HepG2 (cell line): ENCODE results near the gene RAD9A. TPM values are rescaled to one million over a fixed set of nuclear protein-coding genes. Genes with fewer than 3 reads are reported as not detected.

Experiments used
- ATAC-seq: fragments of 200-7000 bp; cut with Tn5 transposase; 3 replicates; pipeline ENCODE4 v1.9.1; 2020; ENCODE audit warnings: mild to moderate bottlenecking, moderate library complexity
- BruUV-seq: library from RNA; stranded (reverse); fragments of 400-500 nt; replicated peaks from 2 replicates; lab custom pipeline; 2021; lab: Mats Ljungman, UMichigan
- CTCF ChIA-PET: fragments of 300-600 bp; formaldehyde crosslinking; extraction: SDS; loops from one replicate; lab custom pipeline; 2021; ENCODE audit warnings: low total read pairs, inconsistent platforms, low intra/inter-chr PET ratio; lab: Yijun Ruan, JAX
- POLR2A ChIA-PET: fragments of 350-600 bp; sonication (Branson Sonifier 250); formaldehyde crosslinking; loops from one replicate; lab custom pipeline; 2020; ENCODE audit warnings: antibody characterized with exemption, inconsistent platforms; lab: Yijun Ruan, JAX
- DNase-seq: peaks from one replicate; pipeline ENCODE4 v3.0.0-alpha.2; 2015; ENCODE audit warnings: low spot score
- FAIRE-seq: peaks from 3 replicates; lab custom pipeline; 2011; peaks lifted over from hg19 to GRCh38; lab: Jason Lieb, UNC
- H2AFZ ChIP-seq: one replicate; pipeline ENCODE4 v1.6.1; 2011; ENCODE audit warnings: low read length, inconsistent platforms
- H3K27ac ChIP-seq: fragments of 300-600 bp; 3 replicates; pipeline ENCODE4 v1.8.0; 2011; ENCODE audit warnings: mixed run types, mild to moderate bottlenecking, mixed read lengths, low read length, inconsistent platforms; ENCODE audit not compliant: insufficient read depth; ENCODE audit errors: extremely low read length
- H3K27me3 ChIP-seq, 2 experiments: fragments of 200-600 bp in 1 of 2; 2 replicates in 1 of 2; 3 replicates in 1 of 2; pipeline versions ENCODE4 v1.6.0 to v1.8.0; 2011; ENCODE audit warnings: low read length in 2 of 2, mild to moderate bottlenecking in 2 of 2, moderate library complexity in 2 of 2, inconsistent platforms in 1 of 2; ENCODE audit not compliant: insufficient read depth in 2 of 2, control insufficient read depth in 1 of 2
- H3K36me3 ChIP-seq, 2 experiments: fragments of 200-600 bp in 1 of 2; replicated peaks in 1 of 2; 2 replicates in 1 of 2; 3 replicates in 1 of 2; pipeline versions ENCODE4 v1.5.1 to v1.8.0; 2011; ENCODE audit warnings: low read length in 2 of 2, inconsistent platforms in 1 of 2; ENCODE audit not compliant: insufficient read depth in 2 of 2, control insufficient read depth in 1 of 2
- H3K4me1 ChIP-seq: 2 replicates; pipeline ENCODE4 v1.5.1; 2012; ENCODE audit warnings: low read length, inconsistent platforms; ENCODE audit not compliant: insufficient read depth
- H3K4me2 ChIP-seq: 2 replicates; pipeline ENCODE4 v1.6.0; 2011; ENCODE audit warnings: low read depth, low read length, inconsistent platforms
- H3K4me3 ChIP-seq, 3 experiments: fragments of 200-600 bp in 1 of 3; sonication (generic), shearing (Covaris generic) in 1 of 3; replicated peaks in 1 of 3; 2 replicates each; pipeline ENCODE4 v1.5.1; 2011 to 2016; ENCODE audit warnings: low read length in 3 of 3, inconsistent platforms in 2 of 3, low read depth in 2 of 3, mild to moderate bottlenecking in 2 of 3, control low read depth in 1 of 3, mixed read lengths in 1 of 3; ENCODE audit not compliant: insufficient read depth in 1 of 3
- H3K79me2 ChIP-seq: one replicate; pipeline ENCODE4 v1.6.1; 2011; ENCODE audit warnings: low read length, inconsistent platforms; ENCODE audit not compliant: insufficient read depth
- H3K9ac ChIP-seq: 2 replicates; pipeline ENCODE4 v1.6.0; 2011; ENCODE audit warnings: mild to moderate bottlenecking, low read depth, low read length, inconsistent platforms; ENCODE audit not compliant: insufficient read depth
- H3K9me3 ChIP-seq: 2 replicates; pipeline ENCODE4 v1.5.1; 2012; ENCODE audit warnings: mild to moderate bottlenecking, low read length
- H4K20me1 ChIP-seq: 2 replicates; pipeline ENCODE4 v1.6.0; 2011; ENCODE audit warnings: inconsistent platforms, mild to moderate bottlenecking, low read length, moderate library complexity; ENCODE audit not compliant: insufficient read depth
- ARID4A ChIP-seq: sonication (generic); formaldehyde crosslinking; IDR thresholded peaks from 2 replicates; pipeline ENCODE4 v1.5.0; 2020; ENCODE audit warnings: mild to moderate bottlenecking, missing genetic modification reagents, borderline replicate concordance
- CTCF ChIP-seq: sonication (generic); formaldehyde crosslinking; IDR thresholded peaks from 2 replicates; pipeline ENCODE4 v1.5.0; 2020; ENCODE audit warnings: mild to moderate bottlenecking, missing genetic modification reagents, moderate library complexity
- FOXA3 ChIP-seq: IDR thresholded peaks from 2 replicates; pipeline ENCODE4 v1.6.1; 2016; ENCODE audit warnings: missing genetic modification reagents, missing compliant biosample characterization
- NFE2 ChIP-seq: sonication (generic); formaldehyde crosslinking; IDR thresholded peaks from 2 replicates; pipeline ENCODE4 v1.4.0; 2020; ENCODE audit warnings: missing genetic modification reagents
- NONO ChIP-seq, 2 experiments: fragments of 450-650 bp in 1 of 2; sonication (generic) in 1 of 2; formaldehyde crosslinking in 1 of 2; IDR thresholded peaks in 1 of 2; conservative IDR thresholded peaks in 1 of 2; 2 replicates each; pipeline versions ENCODE4 v1.6.1 to v1.8.0; 2017 to 2022; ENCODE audit warnings: mild to moderate bottlenecking in 1 of 2, missing genetic modification reagents in 1 of 2, moderate library complexity in 1 of 2
- POGK ChIP-seq: sonication (generic); formaldehyde crosslinking; conservative IDR thresholded peaks from 2 replicates; pipeline ENCODE4 v1.8.0; 2022; ENCODE audit warnings: mild to moderate bottlenecking, moderate library complexity, missing genetic modification reagents
- POLR2AphosphoS2 ChIP-seq: IDR thresholded peaks from 2 replicates; pipeline ENCODE4 v1.6.1; 2011; ENCODE audit warnings: low read depth, low read length, improper control_type of control experiment
- SRF ChIP-seq: IDR thresholded peaks from 2 replicates; pipeline ENCODE4 v1.6.1; 2011; ENCODE audit warnings: mild to moderate bottlenecking, low read depth, low read length, moderate library complexity
- STAG1 ChIP-seq: sonication (generic); formaldehyde crosslinking; IDR thresholded peaks from 2 replicates; pipeline ENCODE4 v1.4.0; 2020; ENCODE audit warnings: missing genetic modification reagents
- TARDBP ChIP-seq: sonication (generic); formaldehyde crosslinking; IDR thresholded peaks from 2 replicates; pipeline ENCODE4 v1.8.0; 2022; ENCODE audit warnings: mild to moderate bottlenecking, missing genetic modification reagents
- THAP11 ChIP-seq: IDR thresholded peaks from 2 replicates; pipeline ENCODE4 v1.6.1; 2016; ENCODE audit warnings: missing biosample characterization, missing genetic modification reagents
- TMF1 ChIP-seq: sonication (generic); formaldehyde crosslinking; IDR thresholded peaks from 2 replicates; pipeline ENCODE4 v1.8.1; 2022; ENCODE audit warnings: low read depth, missing genetic modification reagents
- XRCC5 ChIP-seq: fragments of 200-400 bp; formaldehyde crosslinking; optimal IDR thresholded peaks from 2 replicates; pipeline ENCODE3; 2017; ENCODE audit warnings: mild to moderate bottlenecking, low read length
- ZFX ChIP-seq: sonication (generic); formaldehyde crosslinking; IDR thresholded peaks from 2 replicates; pipeline ENCODE4 v1.4.0; 2020; ENCODE audit warnings: mild to moderate bottlenecking, low read depth, missing genetic modification reagents, moderate library complexity
- whole genome bisulfite sequencing: methylation state at CpG from one replicate; pipeline ENCODE4 v1.1.6; 2017; ENCODE audit warnings: low lambda C conversion rate; 5-methylcytosine and 5-hydroxymethylcytosine counted together
- in situ Hi-C: cut with HindIII; loops from 2 replicates; pipeline ENCODE4 v1.10.0; 2017; ENCODE audit warnings: low pct_unique_long_range_greater_than_20kb; ENCODE audit not compliant: extremely low pct_ligation_motif_present
- intact Hi-C: fragments of 100-400 bp; cut with micrococcal nuclease; formaldehyde crosslinking; loops from one replicate; pipeline ENCODE4 v1.10.0; 2022; ENCODE audit not compliant: unreplicated experiment
- polyA plus RNA-seq, 8 experiments: library from polyadenylated mRNA; depleted of rRNA in 3 of 8; stranded (reverse) in 7 of 8; unstranded in 1 of 8; fragments of >200 nt; fragmentation: Illumina TruSeq in 4 of 8; extraction: Trizol in 4 of 8; gene quantifications; 2 replicates each; pipeline versions ENCODE4 v1.2.1 to v1.2.3, GENCODE V29; 2011 to 2016; ENCODE audit warnings: low read depth in 4 of 8, missing spikeins in 1 of 8, mixed read lengths in 1 of 8; ENCODE audit not compliant: insufficient read depth in 1 of 8
- total RNA-seq, 5 experiments: library from RNA; depleted of rRNA; stranded (reverse); fragments of >200 nt; fragmentation: Illumina TruSeq; extraction: Trizol; gene quantifications; 2 replicates each; pipeline ENCODE4 v1.2.3, GENCODE V29; 2016; ENCODE audit warnings: low read depth in 1 of 5

Gene RAD9A
- total and polyA plus RNA-seq, 2 of the 13 experiments (the other 11 are each of a cell fraction or from before 2014, with no cell fraction given), result 10.1 to 15.7 TPM

DNA sequence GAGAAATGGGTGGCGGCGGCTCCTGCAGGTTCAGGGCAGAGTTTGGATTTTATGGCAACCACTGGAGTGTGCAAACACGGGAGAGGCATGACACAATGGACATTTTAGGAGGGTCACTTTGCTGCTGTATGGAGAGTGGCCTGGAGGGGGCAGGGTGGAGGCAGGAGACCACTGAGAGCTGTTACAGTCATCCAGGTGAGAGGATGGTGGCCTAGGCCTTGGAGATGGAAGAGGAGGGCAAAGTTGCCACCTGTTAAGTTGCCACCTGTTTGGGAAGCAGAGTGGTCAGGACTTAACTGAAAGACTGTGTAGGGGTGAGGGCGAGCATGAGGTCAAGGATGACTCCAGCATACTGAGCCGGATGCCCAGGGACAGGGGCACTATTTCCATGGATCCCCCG lies 2.3 kb upstream of the RAD9A start:
- peaks cover 10% of the 10 kb centered on the region for H3K79me2 ChIP-seq
- 39% methylated on average over 6 of the region's 6 CpGs for WGBS
- peaks cover 43% of the 10 kb centered on the region for H3K4me1 ChIP-seq
- no peak overlapping the region for H3K27ac ChIP-seq
- ChIA-PET POLR2A (interaction anchor here (0.9 to 1.3 kb wide), 4 partner anchors 12 to 93 kb away, joined by 3 to 9 read pairs (median 3); partner anchors contain the start of genes AIP, POLD4 and PPP1CA), CTCF (interaction anchor here (2.4 kb wide), 1 partner anchor 116 kb away, joined by 18 read pairs; the partner anchor contains the start of gene PITPNM1)
- H3K9me3 ChIP-seq, result no peaks in the 10 kb centered on the region
- ATAC-seq, result peak; percentile 65
- BruUV-seq, result no TSS peak
- in situ Hi-C loops (loop anchor here (5.0 kb wide), 1 partner anchor 37 kb away; the partner anchor contains the start of gene POLD4), intact Hi-C loops (loop anchor here (1.0 to 10.0 kb wide), 2 partner anchors 116 to 145 kb away; partner anchors contain the start of gene PITPNM1)
- peaks cover 1 to 18% of the 10 kb centered on the region in 2 experiments; a peak in 3 of 5 replicates for H3K27me3 ChIP-seq
- no peaks in the 10 kb centered on the region for H4K20me1 ChIP-seq
- H2AFZ ChIP-seq, result no peak overlapping the region
- no peak overlapping the region for H3K4me3 ChIP-seq
- DNase-seq, result peak; percentile 64
- H3K4me2 ChIP-seq, result no peak overlapping the region
- H3K36me3 ChIP-seq, result peaks cover 0 to 2% of the 10 kb centered on the region in 2 experiments; a peak in 1 of 5 replicates
- H3K9ac ChIP-seq, result no peak overlapping the region
- FAIRE-seq, result peak; percentile 88
- TF ChIP-seq FOXA3 (peak; percentile 50; the same call in 1 of the 2 replicates), POLR2AphosphoS2 (no peak), NFE2 (no peak), TMF1 (CRISPR knock-in tag) (0 out of 2 replicates have a peak, but pooled peaks have one; percentile 34), CTCF (CRISPR knock-in tag) (peak; percentile 85), XRCC5 (peak; percentile 87), NONO (IDR thresholded peaks at IDR 0.05) (no peak), NONO (CRISPR knock-in tag; conservative IDR thresholded peaks at IDR 0.05) (peak; percentile 30; the same call in 1 of the 2 replicates), SRF (no peak), ZFX (CRISPR knock-in tag) (peak; percentile 62; the same call in 1 of the 2 replicates), TARDBP (CRISPR knock-in tag) (peak; percentile 55; the same call in 1 of the 2 replicates), ARID4A (CRISPR knock-in tag) (peak; percentile 11; the same call in 1 of the 2 replicates), THAP11 (CRISPR knock-in tag) (0 out of 2 replicates have a peak, but pooled peaks have one; percentile 24), STAG1 (CRISPR knock-in tag) (peak; percentile 83), POGK (CRISPR knock-in tag) (0 out of 2 replicates have a peak, but pooled peaks have one; percentile 42)
